ENCODE data around the gene ANAPC16.
A peak's percentile ranks its signal among the peaks of the same experiment; 100 is the strongest.
"Not testable (repeated sequence)": the region's sequence is repeated elsewhere in the genome, so short reads cannot be mapped to it uniquely, and the experiment has no call there.

Gene ANAPC16

GRCh38 chr10:72221278-72221677 lies 5.5 kb downstream of the ANAPC16 start:
- no peak overlapping the region for H3K4me3 ChIP-seq (ENCODE audit: control insufficient read depth, low read depth, low read length)
- no peak for TF ChIP-seq CTCF (conservative IDR thresholded peaks at IDR 0.05; ENCODE audit: control insufficient read depth, insufficient read depth, low read depth, low read length)
- no peak for DNase-seq (ENCODE audit: low read depth)

GRCh38 chr10:72223743-72224101 lies 7.9 kb downstream of the ANAPC16 start:
- no peak for TF ChIP-seq CTCF (conservative IDR thresholded peaks at IDR 0.05; ENCODE audit: control insufficient read depth, insufficient read depth, low read depth, low read length)
- H3K4me3 ChIP-seq (ENCODE audit: control insufficient read depth, low read depth, low read length) = no peak overlapping the region
- DNase-seq (ENCODE audit: low read depth) = peak; percentile 40

GRCh38 chr10:72224191-72224590 lies 8.4 kb downstream of the ANAPC16 start:
- H3K4me3 ChIP-seq (ENCODE audit: control insufficient read depth, low read depth, low read length); DNase-seq (ENCODE audit: low read depth): not testable (repeated sequence)

- TF ChIP-seq CTCF (conservative IDR thresholded peaks at IDR 0.05; ENCODE audit: control insufficient read depth, insufficient read depth, low read depth, low read length) = no peak
- no peak overlapping the region for H3K4me3 ChIP-seq (ENCODE audit: control insufficient read depth, low read depth, low read length)
- no peak for DNase-seq (ENCODE audit: low read depth)
These were observed 10.7 kb downstream of the ANAPC16 start for GRCh38 chr10:72226418-72227027.

GRCh38 chr10:72227826-72228225 lies 12.0 kb downstream of the ANAPC16 start:
- TF ChIP-seq CTCF (conservative IDR thresholded peaks at IDR 0.05; ENCODE audit: control insufficient read depth, insufficient read depth, low read depth, low read length) = no peak
- no peak overlapping the region for H3K4me3 ChIP-seq (ENCODE audit: control insufficient read depth, low read depth, low read length)
- DNase-seq (ENCODE audit: low read depth) = no peak

- no peak for TF ChIP-seq CTCF (conservative IDR thresholded peaks at IDR 0.05; ENCODE audit: control insufficient read depth, insufficient read depth, low read depth, low read length)
- H3K4me3 ChIP-seq (ENCODE audit: control insufficient read depth, low read depth, low read length) = no peak overlapping the region
- DNase-seq (ENCODE audit: low read depth) = no peak
These were observed 12.5 kb downstream of the ANAPC16 start for GRCh38 chr10:72228318-72228751.

GRCh38 chr10:72229261-72230251 lies 13.7 kb downstream of the ANAPC16 start:
- H3K4me3 ChIP-seq (ENCODE audit: control insufficient read depth, low read depth, low read length) = no peak overlapping the region
- DNase-seq (ENCODE audit: low read depth) = peak; percentile 49
- TF ChIP-seq CTCF (conservative IDR thresholded peaks at IDR 0.05; ENCODE audit: control insufficient read depth, insufficient read depth, low read depth, low read length) = no peak

Measured in fibroblast of mammary gland (primary cell).